ENCODE measurements around the gene KCNJ11.

KCNJ11 gene

GRCh38 chr11:17368551-17368950 is 19.9 kb downstream of the KCNJ11 start:
- DNase-seq (ENCODE audit: low spot score), result no peak
- no peak for FAIRE-seq

GRCh38 chr11:17366495-17366894 is 22.0 kb downstream of the KCNJ11 start:
- no peak for FAIRE-seq
- no peak for DNase-seq (ENCODE audit: low spot score)

GRCh38 chr11:17354601-17354991 is 33.9 kb downstream of the KCNJ11 start:
- FAIRE-seq (peak; percentile 23), DNase-seq (ENCODE audit: low spot score) (peak; percentile 44)

GRCh38 chr11:17353821-17354600 is 34.4 kb downstream of the KCNJ11 start:
- DNase-seq (ENCODE audit: low spot score) (no peak), FAIRE-seq (no peak)

GRCh38 chr11:17352950-17353820 is 35.3 kb downstream of the KCNJ11 start:
- peak; percentile 51 for DNase-seq (ENCODE audit: low spot score)
- FAIRE-seq, result no peak

- DNase-seq (ENCODE audit: low spot score) (no peak), FAIRE-seq (no peak)
Measured at GRCh38 chr11:17351510-17352176, 36.8 kb downstream of the KCNJ11 start, which contains the start of gene NCR3LG1. TSS of gene NCR3LG1 (plus strand) at chr11:17351800. CDS start at chr11:17351970, 170 bp downstream.

- DNase-seq (ENCODE audit: low spot score), result no peak
- no peak for FAIRE-seq
Measured at GRCh38 chr11:17351172-17351509, 37.3 kb downstream of the KCNJ11 start.

GRCh38 chr11:17350455-17351171 is 37.8 kb downstream of the KCNJ11 start:
- no peak for FAIRE-seq
- DNase-seq (ENCODE audit: low spot score), result no peak

- FAIRE-seq, result no peak
Measured at GRCh38 chr11:17347676-17348075, 40.8 kb downstream of the KCNJ11 start.

GRCh38 chr11:17343907-17344306 is 44.6 kb downstream of the KCNJ11 start:
- FAIRE-seq, result no peak
- no peak for DNase-seq (ENCODE audit: low spot score)

More at GRCh38 chr11:17347676-17348075, 40.8 kb downstream of the KCNJ11 start:
- DNase-seq (ENCODE audit: low spot score), result no peak

- DNase-seq (ENCODE audit: low spot score), result no peak
- no peak for FAIRE-seq
Measured at GRCh38 chr11:17343257-17343656, 45.2 kb downstream of the KCNJ11 start.
